OCI-LY3 (cell line): ENCODE measurements around the gene MAB21L1.

Experiments
- H2AFZ ChIP-seq: fragments of 200-600, 300-600 bp; shearing (Covaris generic); 2 replicates; pipeline ENCODE4 v1.6.0; 2014; ENCODE audit warnings: antibody characterized with exemption, low read depth, low read length
- H3K27ac ChIP-seq: fragments of 200-600, 300-600 bp; sonication (generic); 2 replicates; pipeline ENCODE4 v1.5.1; 2014; ENCODE audit warnings: mild to moderate bottlenecking, low read length, moderate library complexity, mixed read lengths
- H3K27me3 ChIP-seq: fragments of 200-600, 300-600 bp; sonication (generic); 2 replicates; pipeline ENCODE4 v1.6.1; 2014; ENCODE audit warnings: low read depth, low read length, mixed read lengths
- H3K36me3 ChIP-seq: fragments of 200-600, 300-600 bp; sonication (generic); replicated peaks from 2 replicates; pipeline ENCODE3; 2014; ENCODE audit warnings: low read depth, low read length, mixed read lengths
- H3K4me1 ChIP-seq: fragments of 300-600, 200-600 bp; sonication (generic); 2 replicates; pipeline ENCODE4 v1.6.1; 2014; ENCODE audit warnings: low read length, mixed read lengths
- H3K4me2 ChIP-seq: fragments of 200-600, 300-600 bp; sonication (generic); 2 replicates; pipeline ENCODE4 v1.6.1; 2014; ENCODE audit warnings: low read length, mixed read lengths
- H3K4me3 ChIP-seq: fragments of 300-600, 200-600 bp; sonication (generic); 2 replicates; pipeline ENCODE4 v1.5.1; 2014; ENCODE audit warnings: antibody characterized with exemption, mild to moderate bottlenecking, low read length, moderate library complexity
- H3K79me2 ChIP-seq: fragments of 300-600, 200-600 bp; shearing (Covaris generic); 2 replicates; pipeline ENCODE4 v1.6.1; 2014; ENCODE audit warnings: mild to moderate bottlenecking, low read length, mixed read lengths
- H3K9ac ChIP-seq: fragments of 300-600, 200-600 bp; shearing (Covaris generic); 2 replicates; pipeline ENCODE4 v1.6.0; 2014; ENCODE audit warnings: mild to moderate bottlenecking, low read length, moderate library complexity
- H3K9me3 ChIP-seq: fragments of 200-600, 300-600 bp; shearing (Covaris generic); 2 replicates; pipeline ENCODE4 v1.6.1; 2014; ENCODE audit warnings: low read length, mixed read lengths; ENCODE audit not compliant: insufficient read depth
- H4K20me1 ChIP-seq: fragments of 200-600, 300-600 bp; sonication (generic); 2 replicates; pipeline ENCODE4 v1.6.1; 2016; ENCODE audit warnings: low read length, mixed read lengths; ENCODE audit not compliant: insufficient read depth
- EZH2phosphoT487 ChIP-seq: fragments of 200-600 bp; shearing (Covaris generic); IDR thresholded peaks from 2 replicates; pipeline ENCODE4 v1.6.1; 2018; ENCODE audit warnings: antibody characterized with exemption, mixed run types, low read depth
- TF ChIP-seq, protein P1 (sequence below): fragments of 200-600, 300-600 bp; sonication (generic); IDR thresholded peaks from 2 replicates; pipeline ENCODE4 v1.5.1; 2014; ENCODE audit warnings: antibody characterized with exemption, low read length, low read depth

The MAB21L1 gene

DNA sequence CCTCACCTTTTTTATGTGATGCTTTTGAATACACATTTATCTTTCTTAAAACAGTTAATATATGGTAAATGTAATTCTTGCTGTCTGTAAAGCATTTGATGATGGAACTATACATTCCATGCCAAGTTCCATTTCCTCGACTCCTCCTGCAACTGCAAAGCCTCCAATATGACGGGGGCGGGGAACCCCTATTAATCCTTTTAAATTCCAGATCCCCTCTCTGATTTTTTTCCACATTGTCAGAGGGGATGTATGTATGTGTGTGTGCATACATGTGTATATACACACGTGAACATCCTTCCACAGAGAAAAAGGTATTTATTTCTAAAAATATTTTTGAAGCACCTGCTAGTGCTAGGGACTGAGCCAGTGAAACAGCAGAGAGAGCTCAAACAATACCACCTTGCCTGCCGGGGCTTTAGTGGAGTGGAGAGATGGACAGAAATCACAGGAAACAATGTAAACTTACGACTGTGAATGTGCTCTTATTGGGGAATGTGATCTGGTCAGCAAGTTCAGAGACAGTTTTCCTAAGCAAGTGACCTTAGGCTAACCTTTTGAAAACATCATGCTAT, 25.3 kb upstream of the MAB21L1 start:
- H3K4me2 ChIP-seq = no peak overlapping the region
- H2AFZ ChIP-seq = no peak overlapping the region
- H3K79me2 ChIP-seq = no peaks in the 10 kb centered on the region
- no peak overlapping the region for H3K9ac ChIP-seq
- H3K27me3 ChIP-seq = no peaks in the 10 kb centered on the region
- TF ChIP-seq, protein P1, sequence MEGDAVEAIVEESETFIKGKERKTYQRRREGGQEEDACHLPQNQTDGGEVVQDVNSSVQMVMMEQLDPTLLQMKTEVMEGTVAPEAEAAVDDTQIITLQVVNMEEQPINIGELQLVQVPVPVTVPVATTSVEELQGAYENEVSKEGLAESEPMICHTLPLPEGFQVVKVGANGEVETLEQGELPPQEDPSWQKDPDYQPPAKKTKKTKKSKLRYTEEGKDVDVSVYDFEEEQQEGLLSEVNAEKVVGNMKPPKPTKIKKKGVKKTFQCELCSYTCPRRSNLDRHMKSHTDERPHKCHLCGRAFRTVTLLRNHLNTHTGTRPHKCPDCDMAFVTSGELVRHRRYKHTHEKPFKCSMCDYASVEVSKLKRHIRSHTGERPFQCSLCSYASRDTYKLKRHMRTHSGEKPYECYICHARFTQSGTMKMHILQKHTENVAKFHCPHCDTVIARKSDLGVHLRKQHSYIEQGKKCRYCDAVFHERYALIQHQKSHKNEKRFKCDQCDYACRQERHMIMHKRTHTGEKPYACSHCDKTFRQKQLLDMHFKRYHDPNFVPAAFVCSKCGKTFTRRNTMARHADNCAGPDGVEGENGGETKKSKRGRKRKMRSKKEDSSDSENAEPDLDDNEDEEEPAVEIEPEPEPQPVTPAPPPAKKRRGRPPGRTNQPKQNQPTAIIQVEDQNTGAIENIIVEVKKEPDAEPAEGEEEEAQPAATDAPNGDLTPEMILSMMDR = no peak
- no peak for TF ChIP-seq EZH2phosphoT487
- H3K27ac ChIP-seq = no peak overlapping the region
- no peaks in the 10 kb centered on the region for H3K9me3 ChIP-seq
- H4K20me1 ChIP-seq = no peaks in the 10 kb centered on the region
- no peaks in the 10 kb centered on the region for H3K4me1 ChIP-seq
- no peaks in the 10 kb centered on the region for H3K36me3 ChIP-seq
- H3K4me3 ChIP-seq = no peak overlapping the region

- TF ChIP-seq, protein P1 = no peak
- no peak for TF ChIP-seq EZH2phosphoT487
- Histone ChIP-seq H3K27me3 (no peaks in the 10 kb centered on the region), H3K9me3 (no peaks in the 10 kb centered on the region), H3K9ac (no peak overlapping the region), H4K20me1 (no peaks in the 10 kb centered on the region), H3K4me3 (no peak overlapping the region), H3K4me2 (no peak overlapping the region), H3K79me2 (no peaks in the 10 kb centered on the region), H3K36me3 (no peaks in the 10 kb centered on the region), H2AFZ (no peak overlapping the region), H3K27ac (no peak overlapping the region), H3K4me1 (peaks cover 3% of the 10 kb centered on the region; the same call in 1 of the 2 replicates)
These were observed 23.7 kb upstream of the MAB21L1 start for GRCh38 chr13:35500144-35500543.

DNA sequence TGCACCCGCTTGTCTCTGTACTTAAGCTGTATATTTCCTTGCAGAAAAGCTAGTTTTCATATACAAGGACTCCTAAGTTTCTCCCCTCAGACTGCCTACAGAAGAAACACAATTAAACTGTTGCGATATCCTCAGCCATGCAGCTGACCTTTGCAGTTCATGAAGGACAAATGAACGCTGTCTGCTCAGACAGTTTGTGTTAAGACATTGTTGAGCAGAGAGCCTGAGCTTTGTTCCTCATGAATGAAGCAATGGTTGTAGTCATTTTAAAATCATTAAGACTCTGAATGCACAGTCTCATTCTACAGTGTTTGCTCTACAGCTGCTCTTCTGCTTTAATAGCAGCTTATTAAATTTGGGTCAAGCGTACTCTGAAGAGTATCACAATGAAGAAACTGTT, 23.2 kb upstream of the MAB21L1 start:
- Histone ChIP-seq H3K4me1 (peaks cover 3% of the 10 kb centered on the region; the same call in 1 of the 2 replicates), H3K79me2 (no peaks in the 10 kb centered on the region), H2AFZ (no peak overlapping the region), H3K9me3 (no peaks in the 10 kb centered on the region), H3K27ac (no peak overlapping the region), H3K36me3 (no peaks in the 10 kb centered on the region), H3K27me3 (no peaks in the 10 kb centered on the region), H4K20me1 (no peaks in the 10 kb centered on the region), H3K9ac (no peak overlapping the region), H3K4me3 (no peak overlapping the region), H3K4me2 (no peak overlapping the region)
- TF ChIP-seq, protein P1 = no peak
- TF ChIP-seq EZH2phosphoT487 = no peak

- Histone ChIP-seq H3K4me1 (peaks cover 3% of the 10 kb centered on the region; the same call in 1 of the 2 replicates), H2AFZ (no peak overlapping the region), H4K20me1 (no peaks in the 10 kb centered on the region), H3K27ac (no peak overlapping the region), H3K79me2 (no peaks in the 10 kb centered on the region), H3K4me3 (no peak overlapping the region), H3K9me3 (no peaks in the 10 kb centered on the region), H3K27me3 (no peaks in the 10 kb centered on the region), H3K9ac (no peak overlapping the region), H3K36me3 (no peaks in the 10 kb centered on the region), H3K4me2 (no peak overlapping the region)
- no peak for TF ChIP-seq EZH2phosphoT487
- TF ChIP-seq, protein P1 = no peak
These were observed 22.7 kb upstream of the MAB21L1 start for GRCh38 chr13:35499196-35499662.
